Stromal cell of bone marrow (primary cell): ENCODE data around the gene ITGAE.

Experiments
- DNase-seq: peaks from one replicate; pipeline ENCODE4 v3.0.0-alpha.2; 2012; ENCODE audit warnings: low read depth

The ITGAE gene

GRCh38 chr17:3693829-3694231 is 107.2 kb downstream of the ITGAE start:
- DNase-seq = no peak

- DNase-seq = no peak
Measured at GRCh38 chr17:3693141-3693540, 107.8 kb downstream of the ITGAE start.

GRCh38 chr17:3692346-3692745 is 108.6 kb downstream of the ITGAE start:
- no peak for DNase-seq

GRCh38 chr17:3691617-3692067 is 109.3 kb downstream of the ITGAE start:
- no peak for DNase-seq

- no peak for DNase-seq
Measured at GRCh38 chr17:3690094-3690715, 110.8 kb downstream of the ITGAE start.

GRCh38 chr17:3689262-3690093 is 111.5 kb downstream of the ITGAE start:
- DNase-seq = no peak

- DNase-seq = no peak
Measured at GRCh38 chr17:3688852-3689261, 112.1 kb downstream of the ITGAE start.

- DNase-seq = no peak
Measured at GRCh38 chr17:3688027-3688553, 112.9 kb downstream of the ITGAE start.

GRCh38 chr17:3685174-3685573 is 115.8 kb downstream of the ITGAE start:
- DNase-seq = no peak

- DNase-seq = no peak
Measured at GRCh38 chr17:3683054-3683511, 117.9 kb downstream of the ITGAE start.

GRCh38 chr17:3682033-3682432 is 119.0 kb downstream of the ITGAE start:
- DNase-seq = no peak

GRCh38 chr17:3681565-3681964 is 119.4 kb downstream of the ITGAE start:
- no peak for DNase-seq

GRCh38 chr17:3681057-3681456 is 119.9 kb downstream of the ITGAE start:
- DNase-seq = no peak

- DNase-seq = no peak
Measured at GRCh38 chr17:3679531-3680126, 121.4 kb downstream of the ITGAE start.

GRCh38 chr17:3678821-3679530 is 122.0 kb downstream of the ITGAE start:
- DNase-seq = no peak

- no peak for DNase-seq
Measured at GRCh38 chr17:3678095-3678820, 122.7 kb downstream of the ITGAE start.

GRCh38 chr17:3675886-3676285 is 125.1 kb downstream of the ITGAE start:
- no peak for DNase-seq

- no peak for DNase-seq
Measured at GRCh38 chr17:3672571-3672970, 128.4 kb downstream of the ITGAE start.

- no peak for DNase-seq
Measured at GRCh38 chr17:3669548-3669947, 131.4 kb downstream of the ITGAE start.

- DNase-seq = no peak
Measured at GRCh38 chr17:3669085-3669347, 132.0 kb downstream of the ITGAE start.

GRCh38 chr17:3668279-3669084 is 132.5 kb downstream of the ITGAE start, which contains the start of the genes EMC6 and TAX1BP3:
Gene EMC6 (plus strand): TSS chr17:3668812. CDS start chr17:3669147, 335 bp downstream.
Gene TAX1BP3 (minus strand): TSS chr17:3668578. CDS start chr17:3668526, 52 bp downstream.
- peak; percentile 94 for DNase-seq
